Erythroblast (primary cell): ENCODE measurements around the gene PRRC1.
A peak's percentile ranks its signal among the peaks of the same experiment; 100 is the strongest.
"Not testable (repeated sequence)": the region's sequence is repeated elsewhere in the genome, so short reads cannot be mapped to it uniquely, and the experiment has no call there.

ENCODE experiments used
- DNase-seq, 2 experiments: peaks; one replicate each; lab custom pipeline; 2025; lab: John Stamatoyannopoulos, UW
- GATA1 ChIP-seq: IDR thresholded peaks from 2 replicates; pipeline ENCODE4 v1.6.1; 2011; ENCODE audit warnings: low read depth, mild to moderate bottlenecking, control low read depth, low read length, moderate library complexity
- POLR2A ChIP-seq: IDR thresholded peaks from 2 replicates; pipeline ENCODE4 v1.6.1; 2011; ENCODE audit warnings: mild to moderate bottlenecking, low read length

PRRC1 gene

DNA sequence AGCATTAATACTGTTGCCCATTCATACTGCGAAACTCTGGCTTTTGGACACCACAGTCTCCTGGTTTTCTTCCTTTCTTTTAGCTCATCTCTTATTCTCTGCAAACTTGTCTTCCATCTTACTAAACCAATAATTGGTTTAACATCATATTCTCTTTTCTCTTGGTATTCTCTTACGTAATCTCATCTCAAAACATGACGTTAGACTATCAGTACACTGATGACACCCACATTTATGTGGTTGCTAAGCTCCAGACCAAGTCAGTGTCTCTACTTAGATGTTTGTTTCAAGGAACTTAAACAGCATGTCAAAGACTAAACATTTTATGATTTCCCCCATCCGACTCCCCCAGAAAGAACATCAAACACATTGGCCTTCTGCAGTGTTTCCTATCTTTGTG is 2.1 kb downstream of the PRRC1 start:
- no peak for DNase-seq
- TF ChIP-seq POLR2A (no peak), GATA1 (no peak)

DNA sequence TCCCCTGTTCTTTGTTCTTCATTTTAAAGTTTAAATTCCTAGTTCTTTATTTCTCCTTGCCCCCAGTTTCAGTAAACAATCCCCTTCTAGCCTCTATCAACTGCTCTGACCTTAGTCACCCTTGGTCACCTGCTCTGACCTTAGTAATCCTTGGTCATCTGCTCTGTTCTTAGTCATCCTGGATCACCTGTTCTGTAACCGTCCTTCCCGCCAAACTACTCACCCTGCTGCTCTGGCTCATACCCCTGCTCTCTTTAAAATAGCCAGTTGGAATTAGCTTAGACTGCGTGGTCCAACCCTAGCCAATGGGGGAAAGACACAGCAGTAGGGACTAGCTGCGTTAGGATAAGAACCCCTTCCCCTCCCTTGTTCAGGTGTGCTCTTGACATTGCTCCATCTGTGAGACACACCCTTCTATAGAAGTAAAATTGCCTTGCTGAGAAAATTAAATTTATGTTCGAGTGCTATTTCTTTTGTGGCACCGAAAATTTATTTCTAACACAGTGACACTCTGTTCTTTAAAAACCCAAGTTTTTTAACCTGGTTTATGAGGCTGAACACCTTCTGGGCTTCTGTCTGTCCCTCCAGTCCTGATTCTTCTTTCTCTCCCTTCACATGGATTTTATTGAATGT is 3.8 kb downstream of the PRRC1 start:
- no peak for DNase-seq
- TF ChIP-seq POLR2A (no peak), GATA1 (no peak)

DNA sequence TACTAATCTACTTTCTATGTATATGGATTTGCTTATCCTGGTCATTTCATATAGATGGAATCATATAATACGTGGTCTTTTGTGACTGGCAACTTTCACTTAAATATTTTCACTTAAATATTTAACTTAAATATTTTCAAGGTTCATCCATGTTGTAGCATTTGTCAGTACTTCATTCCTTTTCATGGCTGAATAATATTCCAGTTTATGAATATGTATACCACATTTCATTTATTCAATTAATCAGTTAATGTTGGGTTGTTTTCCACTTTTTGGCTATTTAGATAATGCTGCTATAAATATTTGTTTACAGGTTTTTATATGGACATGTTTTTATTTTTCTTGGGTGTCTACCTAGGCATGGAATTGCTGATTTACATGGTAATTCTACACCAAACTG is 7.7 kb downstream of the PRRC1 start:
- DNase-seq = no peak
- TF ChIP-seq GATA1 (no peak), POLR2A (no peak)

DNA sequence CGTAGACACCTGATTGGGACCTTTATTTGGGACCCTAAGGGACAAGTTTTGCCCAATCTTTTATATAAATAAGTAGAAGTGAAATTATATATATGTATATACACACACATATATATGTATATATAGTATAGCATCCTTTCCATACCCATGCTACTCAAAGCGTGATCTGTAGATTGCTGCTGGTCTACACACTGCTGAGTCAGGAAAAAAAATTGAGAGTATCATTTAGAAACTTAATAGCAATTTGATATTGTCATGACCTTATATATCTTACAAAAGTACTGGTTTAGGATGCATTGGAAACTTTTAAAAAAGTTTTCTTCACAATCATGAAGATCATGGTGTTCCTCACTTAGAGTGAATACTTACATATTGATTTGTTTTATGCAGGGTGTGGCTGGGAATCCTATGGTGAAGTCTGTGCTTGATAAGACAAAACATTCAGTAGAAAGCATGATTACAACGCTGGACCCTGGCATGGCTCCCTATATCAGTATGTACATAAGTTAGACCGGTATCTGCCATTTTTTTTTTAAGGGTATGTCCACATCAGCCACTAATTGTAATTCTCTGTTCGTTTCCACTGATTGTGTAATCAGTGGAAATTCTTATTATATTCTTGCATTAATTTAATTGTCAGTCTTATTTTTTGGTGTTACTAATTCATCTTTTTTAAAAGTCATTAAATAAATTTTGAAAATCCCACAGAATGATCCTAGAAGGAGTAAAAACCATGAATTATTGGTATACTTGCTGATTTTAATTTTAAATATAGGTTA is 12.7 kb downstream of the PRRC1 start:
- peak; percentile 5 to 54 for DNase-seq
- TF ChIP-seq GATA1 (no peak), POLR2A (no peak)

DNA sequence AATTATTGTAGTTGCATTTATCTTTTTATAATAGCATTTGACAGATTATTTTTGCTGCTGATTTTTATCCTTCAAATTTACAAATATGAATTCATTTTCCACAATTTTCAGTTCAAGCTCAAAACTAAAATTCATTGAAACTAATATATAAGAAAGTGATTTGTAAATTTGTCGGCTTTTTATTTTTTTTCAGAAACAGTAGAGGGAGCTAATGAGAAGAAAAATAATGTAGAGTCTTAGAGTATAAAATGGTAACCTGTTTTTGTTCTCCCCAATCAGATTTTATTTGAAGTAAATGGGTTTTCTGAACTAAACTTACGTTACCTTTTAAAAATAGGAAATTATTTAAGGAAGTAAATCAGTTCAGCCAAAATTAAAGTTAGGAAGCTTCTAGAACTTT is 19.2 kb downstream of the PRRC1 start:
- TF ChIP-seq POLR2A (no peak), GATA1 (no peak)
- peak in 1 of 2 experiments; percentile 9 for DNase-seq

DNA sequence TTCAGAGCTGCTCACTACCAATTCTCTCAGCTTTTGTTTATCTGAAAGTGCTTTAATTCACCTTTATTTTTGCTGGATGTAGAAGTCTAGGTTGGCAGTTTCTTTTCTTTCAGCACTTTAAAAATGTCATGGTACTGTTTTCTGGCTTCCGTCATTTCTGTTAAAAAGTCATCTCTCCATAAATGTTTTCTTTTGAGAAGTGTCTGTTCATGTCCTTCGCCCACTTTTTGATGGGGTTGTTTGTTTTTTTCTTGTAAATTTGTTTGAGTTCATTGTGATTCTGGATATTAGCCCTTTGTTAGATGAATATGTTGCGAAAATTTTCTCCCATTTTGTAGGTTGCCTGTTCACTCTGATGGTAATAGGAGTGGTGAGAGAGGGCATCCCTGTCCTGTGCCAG is 23.1 kb downstream of the PRRC1 start:
- DNase-seq = not testable (repeated sequence)

DNA sequence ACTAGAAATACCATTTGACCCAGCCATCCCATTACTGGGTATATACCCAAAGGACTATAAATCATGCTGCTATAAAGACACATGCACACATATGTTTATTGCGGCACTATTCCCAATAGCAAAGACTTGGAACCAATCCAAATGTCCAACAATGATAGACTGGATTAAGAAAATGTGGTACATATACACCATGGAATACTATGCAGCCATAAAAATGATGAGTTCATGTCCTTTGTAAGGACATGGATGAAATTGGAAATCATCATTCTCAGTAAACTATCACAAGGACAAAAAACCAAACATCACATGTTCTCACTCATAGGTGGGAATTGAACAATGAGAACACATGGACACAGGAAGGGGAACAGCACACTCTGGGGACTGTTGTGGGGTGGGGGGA is 27.8 kb downstream of the PRRC1 start:
- not testable (repeated sequence) for DNase-seq

DNA sequence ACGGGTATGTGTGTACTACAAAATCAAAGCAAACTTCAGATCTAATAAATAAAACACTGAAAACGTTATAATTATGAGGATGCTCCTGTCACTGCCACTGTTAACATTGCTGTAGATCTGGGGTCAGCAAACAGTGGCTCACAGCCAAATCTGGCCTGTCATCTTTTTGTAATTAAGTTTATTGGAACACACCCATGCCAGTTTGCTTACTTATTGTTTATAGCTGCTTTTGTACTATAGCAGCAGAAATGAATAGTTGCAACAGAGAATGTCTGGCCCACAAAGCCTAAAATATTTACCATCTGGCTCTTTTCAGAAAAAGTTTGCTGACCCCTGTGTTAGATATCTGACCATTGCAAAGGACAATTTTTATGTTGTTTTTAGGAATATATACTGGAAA is 32.1 kb downstream of the PRRC1 start:
- DNase-seq = no peak
- no peak for TF ChIP-seq POLR2A
- TF ChIP-seq GATA1 = no peak

DNA sequence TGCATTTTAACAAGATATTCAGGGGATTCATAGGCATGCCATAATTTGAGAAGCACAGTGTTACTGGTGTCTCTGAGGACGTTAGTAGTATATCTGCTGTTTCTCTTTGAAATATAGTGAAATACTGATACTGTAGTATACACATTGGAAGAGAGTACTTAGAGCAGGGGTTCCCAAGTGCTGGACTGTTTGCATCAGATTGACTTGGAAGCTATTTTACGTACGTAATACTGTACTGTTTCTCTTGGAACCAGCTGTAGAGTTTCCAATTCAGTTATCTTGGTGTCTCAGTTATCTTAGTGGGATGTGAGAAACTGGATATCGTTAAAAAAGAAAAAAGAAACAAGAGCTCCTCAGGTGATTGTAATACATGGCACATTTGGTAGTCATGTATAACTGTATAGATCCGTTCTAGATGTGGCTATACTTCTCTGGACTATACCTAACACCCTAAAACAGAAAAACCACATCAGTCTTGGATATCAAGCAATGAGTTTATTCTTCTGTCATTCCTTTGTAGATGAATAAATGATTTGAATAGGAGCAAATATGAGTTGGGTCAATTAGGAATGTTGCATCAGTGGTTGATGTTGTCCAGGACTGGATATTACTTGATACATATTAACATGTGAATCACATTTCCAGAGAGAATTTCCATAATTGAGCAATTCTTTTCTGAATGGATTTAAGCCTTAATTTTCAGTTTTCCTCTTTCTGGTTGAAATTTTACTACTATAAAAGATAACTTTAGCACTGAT is 33.4 kb downstream of the PRRC1 start:
- DNase-seq = no peak

DNA sequence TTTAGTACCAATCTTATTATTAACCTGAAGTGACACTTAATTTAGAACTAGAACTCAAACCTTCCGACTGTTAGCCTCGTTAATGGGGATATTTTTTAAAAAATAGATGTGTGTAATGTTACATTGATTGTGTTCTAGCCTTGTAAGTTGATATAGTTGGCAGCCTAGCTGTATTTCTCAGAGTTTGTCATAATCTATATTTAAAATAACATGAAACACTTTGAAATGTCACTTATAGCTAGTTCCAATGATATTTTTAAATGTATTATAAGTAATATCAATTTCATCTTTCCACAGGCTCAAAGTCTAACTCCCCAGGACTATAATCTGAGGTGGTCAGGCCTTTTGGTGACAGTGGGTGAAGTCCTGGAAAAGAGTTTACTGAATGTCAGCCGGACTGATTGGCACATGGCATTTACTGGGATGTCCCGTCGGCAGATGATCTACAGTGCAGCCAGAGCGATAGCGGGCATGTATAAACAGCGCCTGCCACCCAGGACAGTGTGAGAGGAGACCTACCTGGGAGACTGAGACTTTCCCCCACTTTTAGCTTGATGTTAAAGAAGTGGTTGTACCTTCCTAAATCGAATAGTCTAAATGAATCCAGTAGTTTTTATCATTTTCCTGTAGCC is 34.1 kb downstream of the PRRC1 start:
- DNase-seq = no peak
- TF ChIP-seq POLR2A (no peak), GATA1 (no peak)

More for the DNA sequence above, 33.4 kb downstream of the PRRC1 start:
- TF ChIP-seq GATA1 (no peak), POLR2A (no peak)

DNA sequence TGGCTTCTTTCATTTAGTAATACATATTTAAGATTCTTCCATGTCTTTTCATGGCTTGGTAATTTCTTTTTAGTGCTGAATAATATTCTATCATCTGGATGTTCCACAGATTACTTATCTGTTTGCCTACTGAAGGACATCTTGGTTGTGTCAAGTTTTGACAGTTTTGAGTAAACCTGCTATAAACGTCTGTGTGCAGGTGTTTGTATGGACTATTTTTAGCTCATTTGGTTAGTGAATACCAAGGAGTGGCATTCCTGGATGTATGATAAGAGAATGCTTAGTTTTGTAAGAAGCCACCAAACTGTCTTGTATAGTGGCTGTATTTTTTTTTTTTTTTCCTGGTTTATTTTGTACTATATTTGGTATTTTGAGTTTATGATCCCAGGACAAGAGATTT is 38.4 kb downstream of the PRRC1 start:
- no peak for DNase-seq
- TF ChIP-seq GATA1 (no peak), POLR2A (no peak)

DNA sequence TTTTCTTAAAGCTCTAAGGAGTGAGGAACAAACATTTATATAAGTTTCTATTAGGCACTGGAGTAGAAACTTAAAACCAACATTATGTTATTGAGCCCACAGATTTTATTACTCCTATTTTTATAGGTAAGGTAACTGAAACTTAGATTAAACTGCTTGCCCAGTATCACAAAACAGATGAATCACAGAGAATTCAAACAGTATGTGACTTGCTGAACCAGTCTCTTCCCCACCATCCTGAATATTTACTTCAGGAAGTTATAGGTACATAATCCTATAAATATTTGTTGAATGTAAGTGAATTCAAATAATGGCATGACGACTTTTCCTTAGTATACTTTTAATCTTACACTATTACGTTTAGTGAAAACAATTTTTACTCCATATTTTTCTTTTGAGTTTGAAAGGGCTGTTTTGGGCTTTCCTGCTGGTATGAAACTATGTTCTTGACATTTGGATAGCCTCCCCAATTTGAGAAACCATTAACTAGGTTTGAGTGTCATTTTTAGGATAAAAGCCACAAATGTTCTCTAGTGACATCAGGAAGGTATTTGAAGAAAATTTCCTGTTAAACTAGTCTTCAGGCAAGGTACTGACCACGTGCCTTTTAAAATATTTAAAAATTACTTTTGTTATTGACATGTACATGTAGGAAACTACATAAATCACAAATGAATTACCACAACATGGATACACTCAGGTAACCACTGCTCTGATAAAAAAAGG is 39.3 kb downstream of the PRRC1 start:
- no peak for TF ChIP-seq POLR2A
- no peak for TF ChIP-seq GATA1
- DNase-seq = no peak

DNA sequence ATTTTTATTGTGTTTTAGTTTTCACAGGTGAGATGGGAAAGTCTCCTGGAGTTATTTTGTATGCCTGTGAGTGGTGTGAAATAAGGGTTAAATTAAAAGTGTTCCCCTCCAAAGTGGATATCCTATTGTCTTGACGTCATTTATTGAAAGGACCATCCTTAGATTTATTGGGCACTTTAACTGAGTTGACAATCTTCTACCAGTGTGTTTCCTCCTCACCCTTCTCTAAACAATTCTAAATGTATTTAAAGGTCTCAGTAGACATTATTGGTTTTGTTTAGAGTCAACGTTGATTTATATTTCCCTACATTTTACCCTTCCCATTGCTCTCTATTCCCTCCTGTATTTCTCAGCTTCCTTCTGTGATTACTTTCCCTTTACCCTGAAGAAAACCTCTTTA is 40.8 kb downstream of the PRRC1 start:
- no peak for DNase-seq
- no peak for TF ChIP-seq GATA1
- TF ChIP-seq POLR2A = no peak
